HFFc6 (cell line): ENCODE results near the gene ETHE1. TPM values are rescaled to one million over a fixed set of nuclear protein-coding genes. Genes with fewer than 3 reads are reported as not detected.
"Not testable (repeated sequence)": the region's sequence is repeated elsewhere in the genome, so short reads cannot be mapped to it uniquely, and the experiment has no call there.

Experiments
- DNase-seq: peaks from one replicate; pipeline ENCODE4 v3.0.0-alpha.2; 2018
- H3K27ac Mint-ChIP-seq: 2 replicates; pipeline ENCODE4 v1.8.0; 2020; ENCODE audit warnings: mild to moderate bottlenecking, mixed read lengths
- H3K27me3 Mint-ChIP-seq: 2 replicates; pipeline ENCODE4 v1.8.0; 2021; ENCODE audit warnings: mild to moderate bottlenecking, moderate library complexity, mixed read lengths; ENCODE audit not compliant: insufficient read depth
- H3K36me3 Mint-ChIP-seq: 2 replicates; pipeline ENCODE4 v1.8.0; 2021; ENCODE audit warnings: low read depth, mixed read lengths
- H3K4me1 Mint-ChIP-seq: 2 replicates; pipeline ENCODE4 v1.8.0; 2020; ENCODE audit warnings: low read depth, mixed read lengths
- H3K4me3 Mint-ChIP-seq: 2 replicates; pipeline ENCODE4 v1.8.0; 2020; ENCODE audit warnings: mild to moderate bottlenecking, moderate library complexity, mixed read lengths
- H3K9me3 Mint-ChIP-seq: 2 replicates; pipeline ENCODE4 v1.8.0; 2020; ENCODE audit warnings: mild to moderate bottlenecking, mixed read lengths
- total RNA-seq, 6 experiments: library from RNA; stranded (reverse); fragmentation: NEBNext Ultra II Directional; extraction: Animal tissue kit (Norgen Biotek cat#: 25700); gene quantifications; 2 replicates in 1 of 6; 3 replicates in 5 of 6; pipeline ENCODE4 v1.2.3, GENCODE V29; 2021
- TF ChIP-seq, protein P1 (sequence below): fragments of 200-600 bp; sonication (generic); IDR thresholded peaks from 2 replicates; pipeline ENCODE4 v1.5.0; 2021; ENCODE audit warnings: antibody characterized with exemption, mild to moderate bottlenecking

Gene ETHE1
- total RNA-seq, 6 experiments from 2014 or later, result 81.3 to 125 (median 107) TPM

DNA sequence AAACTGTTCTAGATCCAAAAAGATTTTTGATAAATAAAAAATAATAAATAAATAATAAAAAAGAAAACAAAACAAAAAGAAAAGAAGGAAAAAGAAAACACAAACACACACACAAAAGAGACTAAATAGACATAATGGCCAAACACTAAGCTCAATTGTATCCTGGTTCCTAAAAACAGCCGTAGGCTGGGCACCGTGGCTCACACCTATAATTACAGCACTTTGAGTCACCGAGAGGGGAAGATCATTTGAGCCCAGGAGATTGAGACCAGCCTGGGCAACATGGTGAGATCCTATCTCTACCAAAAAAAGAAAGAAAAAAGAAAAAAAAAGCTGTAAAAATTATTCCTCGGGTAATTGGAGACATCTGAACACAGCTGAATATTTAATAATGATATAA, 8.9 kb downstream of the ETHE1 start:
- Mint-ChIP-seq H3K27ac (peak overlapping the region; percentile 68; the same call in 1 of the 2 replicates), H3K4me1 (peaks cover 14% of the 10 kb centered on the region), H3K27me3 (no peaks in the 10 kb centered on the region; the same call in 1 of the 2 replicates), H3K9me3 (no peaks in the 10 kb centered on the region), H3K4me3 (no peak overlapping the region), H3K36me3 (peaks cover 8% of the 10 kb centered on the region; the same call in 1 of the 2 replicates)
- DNase-seq, result no peak
- TF ChIP-seq, protein P1, sequence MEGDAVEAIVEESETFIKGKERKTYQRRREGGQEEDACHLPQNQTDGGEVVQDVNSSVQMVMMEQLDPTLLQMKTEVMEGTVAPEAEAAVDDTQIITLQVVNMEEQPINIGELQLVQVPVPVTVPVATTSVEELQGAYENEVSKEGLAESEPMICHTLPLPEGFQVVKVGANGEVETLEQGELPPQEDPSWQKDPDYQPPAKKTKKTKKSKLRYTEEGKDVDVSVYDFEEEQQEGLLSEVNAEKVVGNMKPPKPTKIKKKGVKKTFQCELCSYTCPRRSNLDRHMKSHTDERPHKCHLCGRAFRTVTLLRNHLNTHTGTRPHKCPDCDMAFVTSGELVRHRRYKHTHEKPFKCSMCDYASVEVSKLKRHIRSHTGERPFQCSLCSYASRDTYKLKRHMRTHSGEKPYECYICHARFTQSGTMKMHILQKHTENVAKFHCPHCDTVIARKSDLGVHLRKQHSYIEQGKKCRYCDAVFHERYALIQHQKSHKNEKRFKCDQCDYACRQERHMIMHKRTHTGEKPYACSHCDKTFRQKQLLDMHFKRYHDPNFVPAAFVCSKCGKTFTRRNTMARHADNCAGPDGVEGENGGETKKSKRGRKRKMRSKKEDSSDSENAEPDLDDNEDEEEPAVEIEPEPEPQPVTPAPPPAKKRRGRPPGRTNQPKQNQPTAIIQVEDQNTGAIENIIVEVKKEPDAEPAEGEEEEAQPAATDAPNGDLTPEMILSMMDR, result no peak

GRCh38 chr19:43512399-43512798, 14.6 kb downstream of the ETHE1 start:
- not testable (repeated sequence) for DNase-seq, H3K27me3 Mint-ChIP-seq, H3K4me3 Mint-ChIP-seq, H3K27ac Mint-ChIP-seq, H3K9me3 Mint-ChIP-seq, H3K4me1 Mint-ChIP-seq
- peaks cover 25% of the 10 kb centered on the region for H3K36me3 Mint-ChIP-seq

- H3K27ac Mint-ChIP-seq, result no peak overlapping the region
- no peak for DNase-seq
- TF ChIP-seq, protein P1, result no peak
- no peaks in the 10 kb centered on the region for H3K9me3 Mint-ChIP-seq
- H3K4me1 Mint-ChIP-seq, result no peaks in the 10 kb centered on the region
- peaks cover 25% of the 10 kb centered on the region for H3K36me3 Mint-ChIP-seq
- H3K4me3 Mint-ChIP-seq, result no peak overlapping the region
- peaks cover 3% of the 10 kb centered on the region; the same call in 1 of the 2 replicates for H3K27me3 Mint-ChIP-seq
These were observed 15.7 kb downstream of the ETHE1 start for GRCh38 chr19:43511324-43511723.

GRCh38 chr19:43510713-43511112, 16.3 kb downstream of the ETHE1 start:
- TF ChIP-seq, protein P1, result no peak
- no peak for DNase-seq
- peaks cover 3% of the 10 kb centered on the region; the same call in 1 of the 2 replicates for H3K27me3 Mint-ChIP-seq
- H3K4me1 Mint-ChIP-seq, result 0 out of 2 replicates have a peak, but pooled peaks cover 5% of the 10 kb centered on the region
- no peak overlapping the region for H3K27ac Mint-ChIP-seq
- no peaks in the 10 kb centered on the region for H3K9me3 Mint-ChIP-seq
- H3K4me3 Mint-ChIP-seq, result no peak overlapping the region
- peaks cover 32% of the 10 kb centered on the region for H3K36me3 Mint-ChIP-seq

- Mint-ChIP-seq H3K27ac (no peak overlapping the region), H3K4me1 (peaks cover 26% of the 10 kb centered on the region), H3K36me3 (peaks cover 41% of the 10 kb centered on the region), H3K9me3 (no peaks in the 10 kb centered on the region), H3K27me3 (peaks cover 4% of the 10 kb centered on the region), H3K4me3 (no peak overlapping the region)
- TF ChIP-seq, protein P1, result no peak
- DNase-seq, result no peak
These were observed 19.1 kb downstream of the ETHE1 start for GRCh38 chr19:43507880-43508279.

DNA sequence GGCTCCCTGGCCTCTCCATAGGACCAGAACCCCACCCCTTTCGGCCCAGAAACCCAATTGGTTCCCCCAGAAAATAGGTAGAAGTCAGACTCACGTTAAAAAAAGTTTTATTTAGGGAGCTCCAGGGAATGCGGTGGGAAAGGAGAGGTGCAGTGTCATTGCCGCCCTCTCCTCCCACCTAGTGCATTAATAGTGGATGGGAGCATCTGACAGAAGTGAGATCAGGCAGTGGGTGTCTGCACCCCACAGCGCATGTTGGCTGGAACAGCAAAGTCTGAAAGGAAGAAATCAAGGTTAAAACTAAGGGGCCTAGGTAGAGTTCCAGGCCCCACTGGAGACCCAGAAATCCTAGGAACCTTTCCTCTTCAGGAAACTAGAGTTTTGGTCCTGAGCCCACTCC, 20.4 kb downstream of the ETHE1 start:
- H3K36me3 Mint-ChIP-seq, result peaks cover 38% of the 10 kb centered on the region
- H3K4me1 Mint-ChIP-seq, result peaks cover 30% of the 10 kb centered on the region
- H3K27me3 Mint-ChIP-seq, result peaks cover 1% of the 10 kb centered on the region; the same call in 1 of the 2 replicates
- H3K4me3 Mint-ChIP-seq, result no peak overlapping the region
- no peaks in the 10 kb centered on the region for H3K9me3 Mint-ChIP-seq
- TF ChIP-seq, protein P1, result no peak
- no peak for DNase-seq
- no peak overlapping the region for H3K27ac Mint-ChIP-seq
